CD4-positive, alpha-beta T cell treated with Interleukin-6 for 4 hours (primary cell): ENCODE results near the gene GIMAP8.
"Not testable (repeated sequence)": the region's sequence is repeated elsewhere in the genome, so short reads cannot be mapped to it uniquely, and the experiment has no call there.

Source experiments
- DNase-seq: peaks from one replicate; pipeline ENCODE4 v3.0.0-alpha.2; 2020; ENCODE audit warnings: mixed read lengths

GIMAP8 gene

GRCh38 chr7:150441524-150441923, 8.9 kb upstream of the GIMAP8 start:
- DNase-seq: no peak

- no peak for DNase-seq
Observed at GRCh38 chr7:150442811-150443210, 7.6 kb upstream of the GIMAP8 start.

- no peak for DNase-seq
Observed at GRCh38 chr7:150443793-150444540, 6.5 kb upstream of the GIMAP8 start.

GRCh38 chr7:150444674-150445365, 5.6 kb upstream of the GIMAP8 start:
- DNase-seq: no peak

GRCh38 chr7:150446288-150446938, 4.0 kb upstream of the GIMAP8 start:
- DNase-seq: peak; percentile 49

GRCh38 chr7:150447966-150448788, 2.3 kb upstream of the GIMAP8 start:
- DNase-seq: no peak

GRCh38 chr7:150448789-150449147, 1.7 kb upstream of the GIMAP8 start:
- peak; percentile 93 for DNase-seq

- peak; percentile 40 for DNase-seq
Observed at GRCh38 chr7:150449206-150449952, 1.1 kb upstream of the GIMAP8 start.

GRCh38 chr7:150451097-150451793, 815 bp downstream of the GIMAP8 start:
- peak; percentile 91 for DNase-seq

GRCh38 chr7:150451833-150452461, 1.5 kb downstream of the GIMAP8 start:
- DNase-seq: peak; percentile 65

- DNase-seq: peak; percentile 61
Observed at GRCh38 chr7:150453181-150453580, 2.8 kb downstream of the GIMAP8 start.

- no peak for DNase-seq
Observed at GRCh38 chr7:150453892-150454291, 3.5 kb downstream of the GIMAP8 start.

GRCh38 chr7:150457064-150457463, 6.6 kb downstream of the GIMAP8 start:
- not testable (repeated sequence) for DNase-seq

GRCh38 chr7:150458235-150458634, 7.8 kb downstream of the GIMAP8 start:
- DNase-seq: no peak

- DNase-seq: no peak
Observed at GRCh38 chr7:150458756-150459155, 8.3 kb downstream of the GIMAP8 start.

GRCh38 chr7:150461520-150461919, 11.1 kb downstream of the GIMAP8 start:
- DNase-seq: no peak

GRCh38 chr7:150462413-150462812, 12.0 kb downstream of the GIMAP8 start:
- no peak for DNase-seq

GRCh38 chr7:150463461-150463860, 13.0 kb downstream of the GIMAP8 start:
- no peak for DNase-seq

GRCh38 chr7:150464962-150465361, 14.5 kb downstream of the GIMAP8 start:
- no peak for DNase-seq

- DNase-seq: no peak
Observed at GRCh38 chr7:150465414-150465813, 15.0 kb downstream of the GIMAP8 start.

- DNase-seq: no peak
Observed at GRCh38 chr7:150466477-150466876, 16.0 kb downstream of the GIMAP8 start.
